ENCODE measurements around the gene TOX3.

TOX3 gene

DNA sequence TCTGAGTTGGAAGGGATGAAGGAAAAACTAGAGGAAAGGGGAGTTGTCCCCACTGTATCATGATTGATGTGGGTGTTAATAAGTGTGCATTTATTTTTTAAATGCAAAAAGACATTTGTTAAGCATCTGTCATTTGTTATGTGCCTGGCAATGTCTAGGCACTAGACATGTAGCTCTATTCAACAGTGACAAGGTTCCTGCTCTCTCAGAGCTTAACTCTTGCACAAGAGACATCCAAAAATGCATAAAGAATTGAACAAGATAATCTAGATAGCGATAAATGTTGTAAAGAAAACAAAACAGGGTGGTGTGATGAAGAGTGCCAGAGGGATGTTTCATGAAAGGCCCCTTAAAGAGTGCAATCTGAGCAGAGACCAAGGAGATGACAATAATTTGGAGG lies 148.9 kb downstream of the TOX3 start:
- no peak for TF ChIP-seq CTCF (IDR thresholded peaks at IDR 0.05; ENCODE audit: low read depth, low read length)
- in situ Hi-C loops (cut with HindIII; ENCODE audit: low sequenced_read_pairs): no loop called here
- no peak overlapping the region for H3K4me3 ChIP-seq (ENCODE audit: low read depth, low read length)
- DNase-seq (ENCODE audit: low read depth, low spot score): no peak

GRCh38 chr16:52393448-52393847 lies 153.5 kb downstream of the TOX3 start:
- no peak overlapping the region for H3K4me3 ChIP-seq (ENCODE audit: low read depth, low read length)
- in situ Hi-C loops (cut with HindIII; ENCODE audit: low sequenced_read_pairs): no loop called here
- no peak for DNase-seq (ENCODE audit: low read depth, low spot score)
- TF ChIP-seq CTCF (IDR thresholded peaks at IDR 0.05; ENCODE audit: low read depth, low read length): no peak

DNA sequence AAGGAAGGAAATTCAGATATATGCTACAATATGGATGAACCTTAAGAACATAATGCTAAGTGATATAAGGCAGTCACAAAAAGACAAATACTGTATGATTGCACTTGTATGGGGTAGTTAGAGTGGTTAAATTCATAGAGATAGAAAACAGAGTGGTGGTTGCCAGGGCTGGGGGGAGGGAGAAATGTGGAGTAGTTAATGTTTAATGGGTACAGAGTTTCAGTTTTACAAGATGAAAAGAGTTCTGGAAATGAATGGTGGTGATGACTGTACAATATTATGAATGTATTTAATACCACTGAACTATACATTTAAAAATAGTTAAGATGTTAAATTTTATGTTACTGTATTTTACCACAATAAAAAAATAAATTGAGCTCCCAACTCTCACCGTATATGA lies 157.9 kb downstream of the TOX3 start:
- no peak for TF ChIP-seq CTCF (IDR thresholded peaks at IDR 0.05; ENCODE audit: low read depth, low read length)
- H3K4me3 ChIP-seq (ENCODE audit: low read depth, low read length): no peak overlapping the region
- in situ Hi-C loops (cut with HindIII; ENCODE audit: low sequenced_read_pairs): no loop called here
- no peak for DNase-seq (ENCODE audit: low read depth, low spot score)
